GM21423 (cell line): ENCODE results near the gene RPS8.
A peak's percentile ranks its signal among the peaks of the same experiment; 100 is the strongest.
"Not testable (repeated sequence)": the region's sequence is repeated elsewhere in the genome, so short reads cannot be mapped to it uniquely, and the experiment has no call there.

Experiments used
- ATAC-seq: cut with Tn5 transposase; IDR thresholded peaks from one replicate; pipeline ENCODE4 v1.9.1; 2021; ENCODE audit warnings: mild to moderate bottlenecking, moderate library complexity; ENCODE audit not compliant: unreplicated experiment

The RPS8 gene

GRCh38 chr1:44775078-44775929, at the start of gene RPS8:
RPS8 (plus strand) TSS chr1:44775540; CDS start chr1:44775597, 57 bp downstream.
- peak; percentile 79 for ATAC-seq

GRCh38 chr1:44730741-44731512, 44.4 kb upstream of the RPS8 start, which contains the start of gene RNU5D-1:
RNU5D-1 (minus strand) TSS chr1:44731170.
- ATAC-seq: peak; percentile 65

GRCh38 chr1:44733365-44733764, 42.0 kb upstream of the RPS8 start:
- ATAC-seq: no peak

DNA sequence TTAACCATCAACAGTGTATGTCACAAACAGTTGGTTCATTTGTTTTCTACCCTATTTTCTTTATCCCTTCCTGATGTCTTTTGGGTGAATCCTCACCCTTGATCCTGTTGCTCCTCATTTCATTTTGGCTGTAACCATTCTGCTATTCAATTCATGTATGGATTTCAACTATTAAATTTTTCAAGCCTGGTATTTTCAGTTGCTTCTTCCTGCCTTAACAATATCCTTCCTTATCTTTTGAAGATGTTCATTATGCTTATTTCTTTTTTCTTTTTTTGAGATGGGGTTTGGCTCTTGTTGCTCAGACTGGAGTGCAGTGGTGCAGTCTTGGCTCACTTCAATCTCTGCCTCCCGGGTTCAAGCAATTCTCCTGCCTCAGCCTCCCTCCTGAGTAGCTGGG, 41.6 kb upstream of the RPS8 start:
- no peak for ATAC-seq

- ATAC-seq: no peak
These were observed 39.3 kb upstream of the RPS8 start for GRCh38 chr1:44735992-44736391.

- not testable (repeated sequence) for ATAC-seq
These were observed 36.4 kb upstream of the RPS8 start for GRCh38 chr1:44738953-44739306.

GRCh38 chr1:44739307-44740178, 35.8 kb upstream of the RPS8 start, which contains the start of gene KIF2C:
KIF2C (plus strand) TSS chr1:44739837; CDS start chr1:44739933, 96 bp downstream.
- peak; percentile 99 for ATAC-seq

DNA sequence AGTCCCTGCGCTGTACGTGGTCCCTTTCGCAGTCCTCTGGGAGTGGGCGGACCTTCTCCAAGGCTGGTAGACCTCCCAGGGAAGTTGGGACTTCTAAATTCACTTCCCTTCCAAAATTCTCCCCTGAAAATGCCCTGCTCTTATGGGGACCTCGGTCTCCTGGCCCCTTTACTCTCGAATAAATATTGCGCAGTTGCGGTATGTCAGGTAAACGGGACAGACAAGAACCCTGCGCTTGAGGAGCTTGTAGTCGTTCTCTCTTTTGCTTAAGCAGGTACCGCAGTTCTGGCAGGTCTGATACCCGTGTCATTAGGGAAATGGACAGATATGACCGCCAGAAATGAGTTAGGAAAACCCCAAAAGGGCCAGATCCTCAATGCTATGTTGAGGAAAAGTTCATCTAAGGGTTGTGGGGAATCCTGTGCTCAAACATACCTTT, 35.1 kb upstream of the RPS8 start:
- ATAC-seq: no peak

DNA sequence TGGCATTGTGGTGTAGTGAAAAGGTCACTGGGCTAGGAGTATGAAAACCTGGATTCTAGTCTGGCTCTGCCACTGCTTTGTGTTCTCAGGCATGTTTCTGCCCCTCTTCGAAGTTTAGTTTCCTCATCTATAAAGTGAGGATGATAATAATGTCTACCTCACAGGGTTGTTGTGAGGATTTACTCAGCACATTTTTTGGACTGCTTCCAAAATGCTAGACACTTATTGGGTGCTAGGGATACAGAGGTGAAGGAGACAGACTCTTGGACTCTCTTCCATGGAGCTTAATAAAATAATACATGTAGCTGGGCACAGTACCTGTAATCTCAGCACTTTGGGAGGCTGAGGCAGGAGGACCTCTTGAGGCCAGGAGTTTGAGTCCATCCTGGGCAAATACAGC, 32.1 kb upstream of the RPS8 start:
- no peak for ATAC-seq

DNA sequence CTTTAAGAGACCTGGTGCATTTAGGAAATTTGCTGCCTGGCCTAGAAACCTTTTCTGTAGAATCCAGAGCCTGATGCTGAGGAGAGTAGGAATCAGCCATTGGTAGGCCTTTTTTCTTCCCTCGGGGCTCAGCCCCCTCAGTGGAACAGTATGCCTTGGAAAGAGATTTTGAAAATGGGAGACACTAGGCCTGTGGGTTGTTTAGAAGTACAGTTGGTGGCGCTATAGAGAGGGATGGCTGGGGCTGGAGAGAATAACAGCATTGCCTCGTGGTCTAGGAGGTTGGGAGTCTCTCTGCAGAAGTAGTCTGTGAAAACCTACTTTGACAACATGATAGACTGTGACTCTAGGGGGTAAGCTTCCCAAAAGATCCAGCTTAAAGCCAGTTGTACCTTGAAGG, 27.5 kb upstream of the RPS8 start:
- no peak for ATAC-seq

DNA sequence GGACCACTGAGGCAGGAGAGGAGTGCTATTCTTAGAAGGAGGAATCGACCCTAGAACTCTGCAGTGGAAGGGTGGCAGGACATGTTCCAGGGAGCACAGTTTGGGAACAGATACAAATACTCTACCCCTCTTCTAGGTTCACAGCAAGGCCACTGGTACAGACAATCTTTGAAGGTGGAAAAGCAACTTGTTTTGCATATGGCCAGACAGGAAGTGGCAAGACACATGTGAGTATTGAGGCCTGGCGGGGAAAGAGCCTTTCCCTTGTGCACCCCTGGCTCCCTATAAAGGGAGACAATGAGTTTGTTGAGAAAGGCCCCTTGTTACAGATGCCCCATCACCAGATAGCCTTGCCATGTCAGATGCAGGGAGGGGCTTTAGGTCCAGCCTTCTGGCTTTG, 17.9 kb upstream of the RPS8 start:
- peak; percentile 69 for ATAC-seq

DNA sequence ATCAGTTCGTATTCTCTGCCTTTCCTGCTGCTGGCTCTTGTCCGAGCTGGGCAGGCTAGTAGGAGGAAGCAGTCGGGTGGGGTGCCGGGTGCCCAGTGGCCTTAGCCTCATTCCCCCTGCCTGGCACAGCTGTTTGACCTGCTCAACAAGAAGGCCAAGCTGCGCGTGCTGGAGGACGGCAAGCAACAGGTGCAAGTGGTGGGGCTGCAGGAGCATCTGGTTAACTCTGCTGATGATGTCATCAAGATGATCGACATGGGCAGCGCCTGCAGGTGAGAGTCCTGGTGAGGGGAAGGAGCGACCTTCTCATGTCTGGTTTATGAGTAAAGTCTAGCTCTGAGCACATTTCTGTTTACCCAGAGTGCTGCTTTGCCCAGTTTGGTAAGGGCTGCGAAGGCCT, 16.3 kb upstream of the RPS8 start:
- no peak for ATAC-seq

- no peak for ATAC-seq
These were observed 14.5 kb upstream of the RPS8 start for GRCh38 chr1:44760876-44761275.

DNA sequence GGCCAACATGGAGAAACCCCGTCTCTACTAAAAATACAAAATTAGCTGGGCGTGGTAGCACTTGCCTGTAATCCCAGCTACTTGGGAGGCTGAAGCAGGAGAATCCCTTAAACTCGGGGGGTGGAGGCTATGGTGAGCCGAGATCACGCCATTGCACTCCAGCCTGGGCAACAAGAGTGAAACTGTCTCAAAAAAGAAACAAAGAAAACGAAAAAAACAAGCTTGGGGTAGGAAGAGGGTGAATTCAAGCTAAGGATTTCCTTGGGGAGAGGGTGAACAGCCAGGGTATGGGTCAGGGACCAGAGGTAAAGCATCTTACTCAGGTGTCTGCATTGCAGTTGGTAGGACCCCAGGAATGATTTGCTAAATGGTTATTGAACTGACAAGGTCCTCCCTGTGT, 8.9 kb upstream of the RPS8 start:
- not testable (repeated sequence) for ATAC-seq

- ATAC-seq: peak; percentile 23
These were observed 790 bp downstream of the RPS8 start for GRCh38 chr1:44775930-44776729.

DNA sequence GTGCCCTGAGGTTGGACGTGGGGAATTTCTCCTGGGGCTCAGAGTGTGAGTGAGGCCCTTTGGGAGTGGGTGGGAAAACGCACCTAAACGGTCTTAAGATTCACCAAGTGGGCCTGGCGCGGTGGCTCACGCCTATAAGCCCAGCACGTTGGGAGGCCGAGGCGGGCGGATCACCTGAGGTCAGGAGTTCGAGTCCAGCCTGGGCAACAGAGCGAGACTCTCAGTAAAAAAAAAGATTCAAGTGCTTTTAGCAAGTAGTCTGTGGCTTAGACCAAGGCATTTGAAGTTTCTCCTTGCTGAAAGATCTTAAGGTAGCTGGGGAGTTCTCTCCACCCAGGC, 1.4 kb downstream of the RPS8 start:
- no peak for ATAC-seq

GRCh38 chr1:44777547-44777946, 2.2 kb downstream of the RPS8 start:
- ATAC-seq: no peak

DNA sequence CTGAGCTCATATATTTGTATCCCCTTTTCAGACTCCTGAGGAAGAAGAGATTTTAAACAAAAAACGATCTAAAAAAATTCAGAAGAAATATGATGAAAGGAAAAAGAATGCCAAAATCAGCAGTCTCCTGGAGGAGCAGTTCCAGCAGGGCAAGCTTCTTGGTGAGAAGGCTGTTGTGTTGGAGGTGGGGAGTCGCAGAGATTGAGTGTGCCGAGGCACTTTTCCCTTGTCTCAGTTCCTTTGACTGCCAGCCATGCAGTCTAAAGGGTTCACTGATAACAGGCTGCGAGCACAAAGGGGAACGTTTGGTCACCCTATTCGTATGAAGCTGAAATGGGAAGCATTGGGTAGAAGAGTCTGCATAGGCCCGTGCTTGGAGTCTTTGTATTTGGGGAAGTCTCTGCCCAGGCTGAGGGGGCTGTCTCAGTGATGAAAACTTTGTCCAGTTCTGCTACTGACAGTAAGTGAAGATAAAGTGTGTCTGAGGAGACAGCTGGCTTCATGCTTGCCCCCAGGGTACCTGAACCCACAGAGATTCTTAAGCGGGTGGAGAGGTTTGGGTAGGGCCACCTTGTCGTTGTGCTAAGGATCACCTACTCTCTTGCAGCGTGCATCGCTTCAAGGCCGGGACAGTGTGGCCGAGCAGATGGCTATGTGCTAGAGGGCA, 2.8 kb downstream of the RPS8 start:
- ATAC-seq: no peak

- ATAC-seq: no peak
These were observed 3.6 kb downstream of the RPS8 start for GRCh38 chr1:44778705-44779576.
